Activated T-helper 17 cell treated with anti-CD3 and anti-CD28 coated beads, Interleukin-2, amount 50 U/mL, for 72 hours (primary cell): Measurements from ENCODE around the gene INPP5B. TPM values are rescaled to one million over a fixed set of nuclear protein-coding genes. Genes with fewer than 3 reads are reported as not detected.
"Not testable (repeated sequence)": the region's sequence is repeated elsewhere in the genome, so short reads cannot be mapped to it uniquely, and the experiment has no call there.

Experiments
- ATAC-seq: fragments of 150-1000 bp; cut with Tn5 transposase; replicated peaks from 2 replicates; pipeline ENCODE4 v1.10.0; 2021; ENCODE audit warnings: mild to moderate bottlenecking, moderate library complexity
- H3K27ac Mint-ChIP-seq: one replicate; pipeline ENCODE4 v1.8.0; 2022; ENCODE audit warnings: mixed read lengths
- H3K27me3 Mint-ChIP-seq: one replicate; pipeline ENCODE4 v1.8.0; 2022; ENCODE audit warnings: mixed read lengths
- H3K36me3 Mint-ChIP-seq: one replicate; pipeline ENCODE4 v1.8.0; 2022; ENCODE audit warnings: low read depth, mild to moderate bottlenecking, mixed read lengths
- H3K4me1 Mint-ChIP-seq: one replicate; pipeline ENCODE4 v1.8.0; 2022; ENCODE audit warnings: mixed read lengths
- H3K4me3 Mint-ChIP-seq: one replicate; pipeline ENCODE4 v1.8.0; 2022; ENCODE audit warnings: mild to moderate bottlenecking, mixed read lengths
- H3K9me3 Mint-ChIP-seq: one replicate; pipeline ENCODE4 v1.8.0; 2022; ENCODE audit warnings: mixed read lengths
- total RNA-seq, 2 donors: library from RNA; stranded (reverse); gene quantifications; one replicate each; pipeline ENCODE4 v1.2.3, GENCODE V29; 2022

The INPP5B gene
- total RNA-seq, 2 donors from 2014 or later = 21.6 to 26.9 TPM

DNA sequence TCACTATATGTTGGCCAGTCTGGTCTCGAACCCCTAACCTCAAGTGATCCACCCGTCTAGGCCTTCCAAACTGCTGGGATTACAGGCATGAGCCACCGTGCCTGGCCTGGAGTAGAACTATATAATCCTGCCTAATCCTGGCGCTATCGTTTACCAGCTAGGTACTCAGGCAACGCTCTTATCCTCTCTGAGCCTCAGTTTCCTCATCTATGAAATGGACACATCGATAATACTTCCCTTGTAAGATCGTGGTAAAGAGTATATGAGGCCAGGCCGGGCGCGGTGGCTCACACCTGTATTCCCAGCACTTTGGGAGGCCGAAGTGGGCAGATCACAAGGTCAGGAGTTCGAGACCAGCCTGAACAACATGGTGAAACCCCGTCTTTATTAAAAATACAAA is 10.1 kb downstream of the INPP5B start:
- H3K9me3 Mint-ChIP-seq, H3K36me3 Mint-ChIP-seq, ATAC-seq, H3K27me3 Mint-ChIP-seq, H3K4me1 Mint-ChIP-seq, H3K4me3 Mint-ChIP-seq, H3K27ac Mint-ChIP-seq: not testable (repeated sequence)

DNA sequence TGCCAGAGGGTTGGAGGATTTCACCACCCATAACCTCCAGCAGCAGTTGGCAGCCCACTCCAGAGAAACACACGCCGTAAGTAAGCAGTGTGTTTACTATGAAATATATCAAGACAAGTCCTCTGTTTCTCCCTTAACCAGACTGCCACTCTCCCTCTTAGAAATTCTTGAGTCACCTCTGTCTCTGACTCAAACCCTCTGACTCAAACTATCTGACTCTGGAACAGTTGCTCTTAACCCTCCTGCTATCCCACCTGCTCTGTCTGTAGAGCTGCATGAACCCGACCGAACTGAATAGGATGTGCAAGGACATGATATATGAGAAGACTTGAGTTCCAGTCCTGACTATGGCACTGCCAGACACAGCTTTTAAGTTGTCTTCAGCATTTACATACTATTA is 14.1 kb downstream of the INPP5B start:
- no peaks in the 10 kb centered on the region for H3K27me3 Mint-ChIP-seq
- H3K36me3 Mint-ChIP-seq = no peaks in the 10 kb centered on the region
- peaks cover 10% of the 10 kb centered on the region for H3K4me1 Mint-ChIP-seq
- peak overlapping the region; percentile 99 for H3K4me3 Mint-ChIP-seq
- peak; percentile 11 for ATAC-seq
- no peak overlapping the region for H3K27ac Mint-ChIP-seq
- H3K9me3 Mint-ChIP-seq = no peaks in the 10 kb centered on the region

DNA sequence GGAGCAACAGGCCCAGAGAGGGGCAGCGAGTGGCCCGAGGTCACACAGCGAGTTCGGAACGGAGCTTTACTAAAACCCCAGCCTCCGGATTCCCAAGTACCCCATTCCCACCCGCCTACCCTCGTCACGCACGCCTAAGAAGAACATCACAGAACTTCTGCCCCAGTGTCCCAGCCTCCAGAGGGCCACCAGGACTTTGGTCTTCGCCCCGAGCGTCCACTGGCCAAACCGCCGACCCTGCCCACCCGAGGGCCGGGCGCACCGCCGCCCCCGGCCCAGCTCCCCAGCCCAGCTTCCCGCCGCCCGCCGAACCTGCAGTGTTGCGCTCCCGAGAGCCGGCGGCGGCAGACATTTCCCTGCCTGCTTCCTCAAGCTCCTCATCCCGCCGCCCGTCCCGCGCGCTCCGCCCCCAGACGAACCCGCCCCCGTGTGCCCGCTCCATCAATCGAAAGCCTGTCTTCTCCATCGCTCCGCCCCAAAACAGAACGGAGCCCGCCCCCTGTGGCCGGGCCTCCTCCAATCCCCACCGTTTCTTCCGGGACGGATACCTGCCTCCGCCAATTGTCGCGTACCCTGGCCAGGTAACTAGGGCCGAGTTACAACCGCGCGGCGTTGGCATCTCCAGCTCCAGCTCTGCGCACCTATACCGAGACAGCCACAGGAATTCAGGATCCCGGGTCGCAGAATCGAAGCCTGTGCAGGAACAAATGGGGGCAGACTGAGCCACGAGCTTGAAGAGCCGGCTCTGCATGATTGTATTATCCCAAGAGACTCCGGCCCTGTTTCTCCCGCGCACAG is 15.3 kb downstream of the INPP5B start:
- H3K4me1 Mint-ChIP-seq = peaks cover 15% of the 10 kb centered on the region
- H3K27me3 Mint-ChIP-seq = no peaks in the 10 kb centered on the region
- ATAC-seq = peak; percentile 99
- H3K36me3 Mint-ChIP-seq = no peaks in the 10 kb centered on the region
- peak overlapping the region; percentile 96 for H3K27ac Mint-ChIP-seq
- peak overlapping the region; percentile 99 for H3K4me3 Mint-ChIP-seq
- H3K9me3 Mint-ChIP-seq = no peaks in the 10 kb centered on the region

DNA sequence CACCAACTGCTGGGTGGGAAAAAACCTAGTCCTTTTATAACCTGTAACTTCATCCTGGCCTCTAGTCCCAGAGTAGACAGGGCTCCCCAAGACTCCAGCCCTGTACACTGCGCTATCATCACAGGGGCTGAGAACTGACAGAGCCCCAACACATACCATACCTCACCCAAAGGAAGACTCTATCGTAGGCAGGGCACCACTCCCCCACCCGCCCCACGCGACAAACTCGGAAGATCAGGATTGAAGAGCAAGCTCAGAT is 15.8 kb downstream of the INPP5B start:
- peak overlapping the region; percentile 99 for H3K4me3 Mint-ChIP-seq
- H3K36me3 Mint-ChIP-seq = no peaks in the 10 kb centered on the region
- H3K4me1 Mint-ChIP-seq = peaks cover 17% of the 10 kb centered on the region
- no peaks in the 10 kb centered on the region for H3K9me3 Mint-ChIP-seq
- peak overlapping the region; percentile 96 for H3K27ac Mint-ChIP-seq
- H3K27me3 Mint-ChIP-seq = no peaks in the 10 kb centered on the region
- ATAC-seq = peak; percentile 5

DNA sequence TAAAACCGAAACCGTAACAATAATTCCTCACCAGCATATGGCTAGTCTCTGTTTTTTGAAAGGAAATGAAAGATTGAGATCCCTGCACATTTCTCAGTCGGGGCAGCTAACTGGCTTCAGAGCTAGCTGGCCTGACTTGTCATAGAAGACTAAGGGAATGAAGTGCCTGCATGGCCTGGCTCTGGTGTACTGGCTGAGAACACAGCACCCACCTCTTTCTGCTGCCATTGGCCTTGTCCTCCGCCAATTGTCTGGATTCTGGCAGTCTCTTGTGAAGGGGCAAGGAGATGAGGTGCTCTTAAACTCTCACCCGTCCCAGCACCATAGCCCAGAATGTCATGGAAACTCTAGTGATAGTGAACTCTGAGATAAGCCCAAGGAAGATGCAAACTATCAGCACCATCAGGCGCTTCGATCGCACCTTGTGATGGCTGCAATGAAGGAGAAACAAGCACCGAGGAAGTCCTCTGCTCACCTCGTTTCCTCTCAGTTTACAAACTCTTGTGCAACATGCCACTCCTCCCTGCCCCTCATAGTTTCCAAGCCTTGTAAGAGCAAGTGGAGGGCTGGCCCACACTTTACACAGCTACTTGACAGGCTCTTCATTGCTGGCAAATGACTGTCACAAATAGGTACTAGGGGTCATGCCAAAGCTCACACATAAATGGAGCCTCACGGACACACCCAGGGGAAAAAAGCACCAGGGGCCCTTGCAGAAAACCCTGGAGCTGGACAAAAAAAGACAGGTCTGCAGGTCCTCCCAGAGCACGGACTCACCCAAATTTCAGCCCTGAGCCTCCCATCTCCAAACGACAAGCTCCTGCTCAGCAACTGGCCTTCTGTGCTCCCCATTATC is 16.4 kb downstream of the INPP5B start:
- H3K9me3 Mint-ChIP-seq = no peaks in the 10 kb centered on the region
- peaks cover 23% of the 10 kb centered on the region for H3K4me1 Mint-ChIP-seq
- ATAC-seq = no peak
- no peaks in the 10 kb centered on the region for H3K36me3 Mint-ChIP-seq
- H3K27me3 Mint-ChIP-seq = no peaks in the 10 kb centered on the region
- peak overlapping the region; percentile 96 for H3K27ac Mint-ChIP-seq
- H3K4me3 Mint-ChIP-seq = peak overlapping the region; percentile 99

DNA sequence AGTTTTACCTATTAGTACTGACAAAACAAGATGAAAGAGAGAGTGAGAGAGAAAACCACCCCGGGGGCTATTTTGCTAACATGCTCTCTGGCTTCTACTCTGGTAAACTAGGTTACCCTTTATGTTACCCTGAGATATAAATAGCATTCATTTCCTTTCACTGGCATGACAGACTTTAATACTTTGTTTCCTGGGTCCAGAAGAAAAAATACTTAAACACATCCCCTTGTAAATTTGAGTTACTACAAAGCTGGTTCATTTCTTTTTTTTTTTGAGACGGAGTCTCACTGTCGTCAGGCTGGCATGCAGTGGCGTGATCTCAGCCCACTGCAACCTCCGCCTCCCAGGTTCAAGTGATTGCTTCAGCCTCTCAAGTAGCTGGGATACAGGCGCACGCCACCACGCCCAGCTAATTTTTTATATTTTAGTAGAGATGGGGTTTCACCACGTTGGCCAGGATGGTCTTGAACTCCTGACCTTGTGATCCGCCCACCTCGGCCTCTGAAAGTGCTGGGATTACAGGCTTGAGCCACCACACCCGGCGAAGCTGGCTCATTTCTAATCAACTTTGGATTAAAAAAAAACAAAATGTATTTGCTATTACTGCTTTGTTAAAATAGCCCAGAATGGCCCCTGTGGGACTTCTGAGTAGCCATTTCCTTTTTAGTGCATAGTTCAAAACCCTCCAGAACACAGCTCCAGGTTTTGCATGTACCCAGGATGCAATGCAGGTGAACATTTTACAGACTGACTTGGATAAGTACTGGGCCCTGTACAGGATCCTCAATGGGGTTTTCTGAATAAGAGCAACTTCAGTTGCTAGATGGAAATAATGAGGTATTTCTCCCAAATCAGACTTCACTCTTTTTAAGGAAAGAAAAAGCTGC is 20.6 kb downstream of the INPP5B start:
- H3K27me3 Mint-ChIP-seq = no peaks in the 10 kb centered on the region
- H3K4me1 Mint-ChIP-seq = peaks cover 31% of the 10 kb centered on the region
- peak overlapping the region; percentile 60 for H3K4me3 Mint-ChIP-seq
- no peaks in the 10 kb centered on the region for H3K9me3 Mint-ChIP-seq
- no peaks in the 10 kb centered on the region for H3K36me3 Mint-ChIP-seq
- ATAC-seq = peak; percentile 40
- peak overlapping the region; percentile 92 for H3K27ac Mint-ChIP-seq

DNA sequence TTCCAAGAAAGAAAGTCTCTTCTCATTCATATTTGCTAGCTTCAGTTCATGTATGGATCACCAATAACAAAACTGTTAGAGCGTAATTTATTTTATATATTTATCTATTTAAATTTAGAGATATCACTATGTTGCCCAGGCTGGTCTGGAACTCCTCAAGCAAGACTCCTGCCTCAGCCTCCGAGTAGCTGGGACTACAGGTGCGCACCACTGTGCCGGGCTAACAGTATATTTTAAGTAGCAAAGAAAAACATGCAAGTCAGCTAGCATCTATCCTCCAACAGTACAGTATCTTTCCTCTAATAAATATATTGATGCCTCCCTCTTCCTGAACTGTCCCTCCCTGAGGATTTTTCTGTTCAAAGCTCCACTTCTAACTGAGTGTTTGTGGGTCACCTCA is 21.5 kb downstream of the INPP5B start:
- no peak for ATAC-seq
- peak overlapping the region; percentile 60 for H3K4me3 Mint-ChIP-seq
- H3K36me3 Mint-ChIP-seq = no peaks in the 10 kb centered on the region
- no peaks in the 10 kb centered on the region for H3K9me3 Mint-ChIP-seq
- H3K27me3 Mint-ChIP-seq = no peaks in the 10 kb centered on the region
- peaks cover 26% of the 10 kb centered on the region for H3K4me1 Mint-ChIP-seq
- peak overlapping the region; percentile 92 for H3K27ac Mint-ChIP-seq

DNA sequence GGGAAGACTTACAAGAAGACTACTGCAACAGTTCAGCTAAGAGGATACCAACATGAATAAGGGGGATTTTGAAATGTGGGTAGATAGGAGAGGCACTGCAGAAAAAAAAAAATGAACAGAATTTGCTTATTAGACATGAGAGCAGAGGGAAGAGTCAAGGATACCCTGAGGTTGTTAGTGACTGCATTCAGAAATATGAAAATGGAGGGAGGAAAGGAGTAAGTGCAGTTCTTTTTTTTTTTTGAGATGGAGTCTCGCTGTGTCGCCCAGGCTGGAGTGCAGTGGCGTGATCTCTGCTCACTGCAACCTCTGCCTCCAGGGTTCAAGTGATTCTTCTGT is 23.3 kb downstream of the INPP5B start:
- H3K27ac Mint-ChIP-seq = peak overlapping the region; percentile 4
- H3K27me3 Mint-ChIP-seq = no peaks in the 10 kb centered on the region
- H3K36me3 Mint-ChIP-seq = no peaks in the 10 kb centered on the region
- peaks cover 38% of the 10 kb centered on the region for H3K4me1 Mint-ChIP-seq
- no peak for ATAC-seq
- H3K9me3 Mint-ChIP-seq = no peaks in the 10 kb centered on the region
- H3K4me3 Mint-ChIP-seq = no peak overlapping the region

DNA sequence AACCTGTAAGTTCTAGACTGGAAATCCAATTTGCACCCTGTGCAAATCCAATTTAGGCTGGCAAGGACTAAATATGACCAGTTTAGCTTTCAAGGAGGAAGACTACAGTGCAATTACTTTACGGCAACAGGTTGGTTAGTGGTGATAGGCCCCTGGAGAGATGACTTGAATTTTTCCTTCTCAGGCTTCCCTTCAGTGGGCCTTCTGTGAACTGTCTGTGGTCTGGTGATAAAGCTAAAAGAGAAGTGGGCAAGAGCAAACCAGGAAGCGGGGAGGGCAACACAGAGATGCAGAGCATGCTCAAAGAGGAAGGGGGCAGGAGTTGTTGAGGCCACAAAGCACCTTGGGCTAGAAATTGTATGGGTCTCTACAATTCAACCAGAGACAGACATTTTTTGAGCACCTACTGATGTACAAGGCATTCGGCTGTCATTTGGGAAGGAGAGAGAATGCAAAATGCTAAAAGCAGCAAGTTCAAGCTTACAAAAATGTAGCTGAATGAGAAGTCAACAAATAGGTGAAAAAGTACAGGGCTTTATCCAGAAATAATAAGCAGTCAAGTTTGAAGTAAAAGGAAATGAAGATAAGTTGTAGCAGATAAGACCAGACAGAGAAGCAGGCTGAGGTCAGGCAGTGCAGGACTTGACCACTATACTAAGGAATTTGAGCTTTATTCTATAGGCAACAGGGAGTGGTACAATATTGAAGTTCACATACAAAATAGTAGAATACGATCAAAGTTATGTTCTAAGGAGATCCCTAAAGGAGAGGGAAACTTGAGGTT is 23.9 kb downstream of the INPP5B start:
- H3K27ac Mint-ChIP-seq = peak overlapping the region; percentile 4
- ATAC-seq = peak; percentile 59
- no peaks in the 10 kb centered on the region for H3K27me3 Mint-ChIP-seq
- no peaks in the 10 kb centered on the region for H3K9me3 Mint-ChIP-seq
- H3K4me1 Mint-ChIP-seq = peaks cover 43% of the 10 kb centered on the region
- no peaks in the 10 kb centered on the region for H3K36me3 Mint-ChIP-seq
- peak overlapping the region; percentile 19 for H3K4me3 Mint-ChIP-seq

DNA sequence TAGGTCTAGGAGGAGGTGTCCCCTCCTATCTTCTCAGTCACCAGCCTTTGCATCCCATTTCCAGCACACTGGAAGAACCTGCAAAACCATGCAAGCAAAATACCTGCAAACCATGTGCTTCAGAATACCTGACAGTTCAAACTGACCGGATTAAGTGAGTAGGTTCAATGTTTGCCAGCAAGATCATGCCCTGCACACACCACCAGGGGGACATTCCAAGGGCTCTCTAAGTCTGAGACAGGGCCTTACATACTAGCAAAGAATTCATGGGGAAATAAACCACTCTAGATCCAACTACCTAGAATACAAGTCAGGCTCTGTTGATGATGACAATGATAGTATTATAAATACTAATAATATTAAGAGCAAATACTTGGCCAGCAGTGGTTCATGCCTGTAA is 27.6 kb downstream of the INPP5B start:
- no peaks in the 10 kb centered on the region for H3K27me3 Mint-ChIP-seq
- H3K4me3 Mint-ChIP-seq = no peak overlapping the region
- no peak overlapping the region for H3K27ac Mint-ChIP-seq
- H3K36me3 Mint-ChIP-seq = no peaks in the 10 kb centered on the region
- H3K4me1 Mint-ChIP-seq = peaks cover 31% of the 10 kb centered on the region
- H3K9me3 Mint-ChIP-seq = no peaks in the 10 kb centered on the region
- no peak for ATAC-seq

DNA sequence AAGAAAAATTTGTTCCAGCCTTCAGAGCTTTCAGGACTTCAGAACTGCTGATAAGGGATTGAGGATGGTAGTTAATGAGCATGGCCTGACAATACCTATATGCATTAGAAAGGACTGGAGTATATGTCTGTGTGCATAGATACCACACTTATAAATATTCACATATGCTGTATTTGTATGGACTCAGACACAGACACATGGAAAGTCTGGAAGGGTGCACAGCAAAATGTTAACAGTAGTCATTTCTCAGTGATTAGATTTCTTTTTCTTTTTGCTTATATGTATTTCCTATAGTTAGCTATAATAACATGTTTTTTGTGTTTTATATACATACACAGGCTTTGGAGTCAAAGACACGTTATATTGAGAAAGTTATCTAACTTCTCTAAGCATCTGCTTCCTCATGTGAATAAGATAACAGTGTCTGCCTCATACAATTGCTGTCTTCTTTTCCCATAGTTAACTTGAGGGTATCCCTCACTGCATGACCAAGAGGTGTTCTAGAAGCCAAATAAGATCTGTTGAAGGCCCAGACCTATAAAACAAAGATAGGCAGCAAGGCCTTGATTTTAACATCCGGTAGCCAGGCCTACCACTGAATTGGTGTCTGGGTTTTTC is 31.3 kb downstream of the INPP5B start:
- H3K9me3 Mint-ChIP-seq = no peaks in the 10 kb centered on the region
- H3K27me3 Mint-ChIP-seq = no peaks in the 10 kb centered on the region
- no peaks in the 10 kb centered on the region for H3K36me3 Mint-ChIP-seq
- peaks cover 19% of the 10 kb centered on the region for H3K4me1 Mint-ChIP-seq
- no peak overlapping the region for H3K4me3 Mint-ChIP-seq
- H3K27ac Mint-ChIP-seq = no peak overlapping the region
- no peak for ATAC-seq

DNA sequence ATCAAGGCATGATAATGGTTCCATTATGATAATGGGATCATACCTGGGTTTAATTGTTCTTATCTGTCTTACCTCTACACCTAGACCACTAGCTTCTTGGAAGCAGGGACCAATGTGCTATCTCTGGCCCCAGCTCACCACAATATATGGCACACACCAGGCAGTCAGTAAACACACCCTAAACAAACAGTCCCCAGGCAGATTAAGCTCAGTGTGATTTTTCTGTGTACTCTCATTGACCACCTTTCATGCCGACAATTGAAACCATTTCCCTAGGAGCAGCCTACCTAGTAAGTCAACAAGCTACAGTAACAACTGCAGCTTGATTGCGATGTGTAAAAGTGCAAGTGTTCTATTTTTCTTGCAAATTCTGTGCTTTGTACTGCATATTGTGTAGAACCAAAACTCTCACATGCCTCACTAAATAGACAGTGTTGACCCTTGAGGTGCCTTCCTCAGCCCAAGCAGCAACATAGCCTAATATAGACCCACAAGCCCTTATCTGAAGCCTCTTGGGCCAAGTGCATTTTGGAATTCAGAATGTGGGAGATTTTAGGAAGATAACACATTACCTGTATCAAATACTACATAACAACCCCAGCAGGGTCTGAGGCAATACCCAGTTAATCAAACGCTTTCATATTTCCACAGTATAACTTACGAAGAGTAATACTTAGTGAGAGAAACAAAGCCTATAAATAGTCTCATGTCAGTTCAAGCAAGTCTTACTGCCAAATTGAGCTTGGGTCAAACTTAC is 32.0 kb downstream of the INPP5B start:
- ATAC-seq = no peak
- no peak overlapping the region for H3K27ac Mint-ChIP-seq
- peaks cover 16% of the 10 kb centered on the region for H3K4me1 Mint-ChIP-seq
- H3K4me3 Mint-ChIP-seq = no peak overlapping the region
- H3K36me3 Mint-ChIP-seq = no peaks in the 10 kb centered on the region
- no peaks in the 10 kb centered on the region for H3K27me3 Mint-ChIP-seq
- H3K9me3 Mint-ChIP-seq = no peaks in the 10 kb centered on the region

DNA sequence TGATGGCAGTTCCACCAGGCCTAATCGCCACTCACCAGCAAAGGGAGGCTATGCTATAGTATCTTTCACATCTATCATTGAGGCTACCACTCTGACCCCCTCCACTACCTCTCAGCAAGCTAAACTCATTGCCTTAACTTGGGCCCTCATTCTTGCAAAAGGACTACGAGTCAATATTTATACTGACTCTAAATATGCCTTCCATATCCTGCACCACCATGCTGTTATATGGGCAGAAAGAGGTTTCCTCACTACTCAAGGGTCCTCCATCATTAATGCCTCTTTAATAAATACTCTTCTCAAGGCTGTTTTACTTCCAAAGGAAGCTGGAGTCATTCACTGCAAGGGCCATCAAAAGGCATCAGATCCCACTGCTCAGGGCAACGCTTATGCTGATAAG is 35.4 kb downstream of the INPP5B start:
- H3K27ac Mint-ChIP-seq, ATAC-seq, H3K4me3 Mint-ChIP-seq, H3K27me3 Mint-ChIP-seq, H3K4me1 Mint-ChIP-seq, H3K9me3 Mint-ChIP-seq: not testable (repeated sequence)
- peaks cover 17% of the 10 kb centered on the region for H3K36me3 Mint-ChIP-seq
